ENCODE results near the gene ZFP91. TPM values are rescaled to one million over a fixed set of nuclear protein-coding genes. Genes with fewer than 3 reads are reported as not detected.
A peak's percentile ranks its signal among the peaks of the same experiment; 100 is the strongest.

The ZFP91 gene
- total and polyA plus RNA-seq, 12 donors: 11.4 to 69.7 (median 59.6) TPM

- Histone ChIP-seq H3K4me1 (peaks cover 14 to 76% (median 58%) of the 10 kb centered on the region in 9 donors), H3K27ac (peak overlapping the region; percentile 93 to 100 (median 99)), H3K9me3 (no peaks in the 10 kb centered on the region), H3K36me3 (peaks cover 0 to 4% (median 0%) of the 10 kb centered on the region in 9 donors), H3K4me3 (peak overlapping the region; percentile 69 to 99 (median 90)), H3K27me3 (no peaks in the 10 kb centered on the region)
- intact Hi-C loops (cut with DNase I): loop anchor here in 8 of 10 donors (2.0 to 10.0 kb wide), 9 partner anchors 39 to 977 kb away; partner anchors contain the start of genes CNTF (in 2 of the 8) and FAM111A (in 1 of the 8)
- no peak for TF ChIP-seq CTCF (IDR thresholded peaks at IDR 0.05)
- WGBS, 2 donors: 0 to 1% methylated on average over 33 of the region's 33 CpGs
- DNase-seq (peak; percentile 93 to 97), ATAC-seq (peak; percentile 72 to 89 (median 83))
Observed at GRCh38 chr11:58578136-58578634, 678 bp upstream of the ZFP91 start.

- intact Hi-C loops (cut with DNase I): loop anchor here in 9 of 10 donors (2.0 to 10.0 kb wide), 9 partner anchors 38 to 975 kb away; partner anchors contain the start of genes CNTF (in 2 of the 9) and FAM111A (in 1 of the 9)
- no peaks in the 10 kb centered on the region for H3K27me3 ChIP-seq
- peak overlapping the region; percentile 69 to 99 (median 90) for H3K4me3 ChIP-seq
- H3K9me3 ChIP-seq: no peaks in the 10 kb centered on the region
- H3K4me1 ChIP-seq: peaks cover 12 to 76% (median 59%) of the 10 kb centered on the region in 9 donors
- DNase-seq (peak; percentile 92 to 95), ATAC-seq (peak; percentile 60 to 85 (median 72))
- peak overlapping the region; percentile 95 to 100 (median 99) for H3K27ac ChIP-seq
- WGBS, 2 donors: 0 to 1% methylated on average over 72 to 78 of the region's 78 CpGs
- TF ChIP-seq CTCF (IDR thresholded peaks at IDR 0.05): peak; percentile 66 to 94 (median 84)
- peaks cover 0 to 5% (median 0%) of the 10 kb centered on the region in 9 donors for H3K36me3 ChIP-seq
Observed at GRCh38 chr11:58579192-58580129, 598 bp downstream of the ZFP91 start.

- H3K27ac ChIP-seq: peak overlapping the region; percentile 95 to 100 (median 99)
- no peak for TF ChIP-seq CTCF (IDR thresholded peaks at IDR 0.05)
- DNase-seq (no peak), ATAC-seq (no peak)
- H3K4me1 ChIP-seq: peaks cover 12 to 73% (median 65%) of the 10 kb centered on the region in 9 donors
- intact Hi-C loops (cut with DNase I): loop anchor here in 1 of 10 donors (5.0 kb wide), 1 partner anchor 37 kb away; no protein-coding TSS in a partner anchor
- 2% methylated on average over 2 of the region's 2 CpGs for WGBS, 2 donors
- H3K36me3 ChIP-seq: peaks cover 0 to 14% (median 0%) of the 10 kb centered on the region in 9 donors
- H3K9me3 ChIP-seq: no peaks in the 10 kb centered on the region
- peak overlapping the region; percentile 69 to 99 (median 90) for H3K4me3 ChIP-seq
- H3K27me3 ChIP-seq: no peaks in the 10 kb centered on the region
Observed at GRCh38 chr11:58580311-58580710, 1.4 kb downstream of the ZFP91 start.

GRCh38 chr11:58582437-58582836 lies 3.6 kb downstream of the ZFP91 start:
- H3K36me3 ChIP-seq: peaks cover 0 to 34% (median 0%) of the 10 kb centered on the region in 9 donors
- DNase-seq: no peak
- H3K27ac ChIP-seq: peak overlapping the region in 1 of 10 donors; percentile 95
- H3K27me3 ChIP-seq: no peaks in the 10 kb centered on the region
- no peak for TF ChIP-seq CTCF (IDR thresholded peaks at IDR 0.05)
- ATAC-seq: no peak
- WGBS, 2 donors: 89 to 95% methylated on average over 1 of the region's 1 CpG
- H3K9me3 ChIP-seq: no peaks in the 10 kb centered on the region
- intact Hi-C loops (cut with DNase I): loop anchor here in 1 of 10 donors (5.0 kb wide), 1 partner anchor 35 kb away; no protein-coding TSS in a partner anchor
- peaks cover 3 to 72% (median 55%) of the 10 kb centered on the region in 9 donors for H3K4me1 ChIP-seq
- no peak overlapping the region for H3K4me3 ChIP-seq
